ENCODE measurements around the gene ACOT8. TPM values are rescaled to one million over a fixed set of nuclear protein-coding genes. Genes with fewer than 3 reads are reported as not detected.

ACOT8 gene
- total and polyA plus RNA-seq, 9 of the 15 experiments (the other 6 are each of a cell fraction or from before 2014, with no cell fraction given), result 8.2 to 46.7 (median 20.7) TPM

DNA sequence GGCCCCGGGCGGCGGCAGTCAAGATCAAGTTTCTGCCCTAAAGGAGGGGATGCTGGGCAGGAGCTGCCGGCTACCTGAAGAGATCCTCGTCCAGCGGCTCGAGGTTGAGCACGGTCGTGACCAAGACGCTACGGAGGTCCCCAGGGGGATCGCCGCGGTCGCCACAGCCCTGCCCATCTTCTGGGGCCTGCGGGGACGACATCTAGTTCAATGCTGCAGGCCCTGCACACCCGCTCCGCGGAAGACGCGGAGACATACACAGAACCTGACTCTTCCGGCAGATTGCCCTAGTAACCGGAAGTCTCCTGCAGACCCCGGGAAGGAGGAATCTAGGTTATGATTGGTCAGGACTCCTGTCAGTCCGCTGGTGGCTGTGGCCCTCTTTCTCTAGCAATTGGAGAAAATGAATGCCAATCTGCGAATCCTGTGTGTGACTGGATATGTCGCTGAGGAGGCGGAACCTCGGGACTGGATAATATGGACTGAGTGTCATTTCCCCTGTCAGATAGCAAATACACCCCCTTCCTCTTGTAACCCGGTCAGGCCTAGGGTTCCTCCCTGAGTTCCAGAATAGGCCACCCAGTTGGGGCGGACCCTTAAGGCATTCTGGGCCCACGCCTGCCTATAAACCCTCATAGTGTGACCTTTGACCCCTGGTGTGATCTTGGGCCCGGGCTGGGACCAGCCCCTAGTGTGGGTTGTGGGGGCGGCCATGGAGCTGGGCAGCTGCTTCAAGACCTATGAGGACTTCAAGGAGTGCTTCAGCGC lies at the start of gene ACOT8, which contains the start of gene ZSWIM3 (continued):
- TF ChIP-seq, protein P1, sequence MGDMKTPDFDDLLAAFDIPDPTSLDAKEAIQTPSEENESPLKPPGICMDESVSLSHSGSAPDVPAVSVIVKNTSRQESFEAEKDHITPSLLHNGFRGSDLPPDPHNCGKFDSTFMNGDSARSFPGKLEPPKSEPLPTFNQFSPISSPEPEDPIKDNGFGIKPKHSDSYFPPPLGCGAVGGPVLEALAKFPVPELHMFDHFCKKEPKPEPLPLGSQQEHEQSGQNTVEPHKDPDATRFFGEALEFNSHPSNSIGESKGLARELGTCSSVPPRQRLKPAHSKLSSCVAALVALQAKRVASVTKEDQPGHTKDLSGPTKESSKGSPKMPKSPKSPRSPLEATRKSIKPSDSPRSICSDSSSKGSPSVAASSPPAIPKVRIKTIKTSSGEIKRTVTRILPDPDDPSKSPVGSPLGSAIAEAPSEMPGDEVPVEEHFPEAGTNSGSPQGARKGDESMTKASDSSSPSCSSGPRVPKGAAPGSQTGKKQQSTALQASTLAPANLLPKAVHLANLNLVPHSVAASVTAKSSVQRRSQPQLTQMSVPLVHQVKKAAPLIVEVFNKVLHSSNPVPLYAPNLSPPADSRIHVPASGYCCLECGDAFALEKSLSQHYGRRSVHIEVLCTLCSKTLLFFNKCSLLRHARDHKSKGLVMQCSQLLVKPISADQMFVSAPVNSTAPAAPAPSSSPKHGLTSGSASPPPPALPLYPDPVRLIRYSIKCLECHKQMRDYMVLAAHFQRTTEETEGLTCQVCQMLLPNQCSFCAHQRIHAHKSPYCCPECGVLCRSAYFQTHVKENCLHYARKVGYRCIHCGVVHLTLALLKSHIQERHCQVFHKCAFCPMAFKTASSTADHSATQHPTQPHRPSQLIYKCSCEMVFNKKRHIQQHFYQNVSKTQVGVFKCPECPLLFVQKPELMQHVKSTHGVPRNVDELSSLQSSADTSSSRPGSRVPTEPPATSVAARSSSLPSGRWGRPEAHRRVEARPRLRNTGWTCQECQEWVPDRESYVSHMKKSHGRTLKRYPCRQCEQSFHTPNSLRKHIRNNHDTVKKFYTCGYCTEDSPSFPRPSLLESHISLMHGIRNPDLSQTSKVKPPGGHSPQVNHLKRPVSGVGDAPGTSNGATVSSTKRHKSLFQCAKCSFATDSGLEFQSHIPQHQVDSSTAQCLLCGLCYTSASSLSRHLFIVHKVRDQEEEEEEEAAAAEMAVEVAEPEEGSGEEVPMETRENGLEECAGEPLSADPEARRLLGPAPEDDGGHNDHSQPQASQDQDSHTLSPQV (IDR thresholded peaks at IDR 0.05), result peak; percentile 58
- TF ChIP-seq, protein P2, sequence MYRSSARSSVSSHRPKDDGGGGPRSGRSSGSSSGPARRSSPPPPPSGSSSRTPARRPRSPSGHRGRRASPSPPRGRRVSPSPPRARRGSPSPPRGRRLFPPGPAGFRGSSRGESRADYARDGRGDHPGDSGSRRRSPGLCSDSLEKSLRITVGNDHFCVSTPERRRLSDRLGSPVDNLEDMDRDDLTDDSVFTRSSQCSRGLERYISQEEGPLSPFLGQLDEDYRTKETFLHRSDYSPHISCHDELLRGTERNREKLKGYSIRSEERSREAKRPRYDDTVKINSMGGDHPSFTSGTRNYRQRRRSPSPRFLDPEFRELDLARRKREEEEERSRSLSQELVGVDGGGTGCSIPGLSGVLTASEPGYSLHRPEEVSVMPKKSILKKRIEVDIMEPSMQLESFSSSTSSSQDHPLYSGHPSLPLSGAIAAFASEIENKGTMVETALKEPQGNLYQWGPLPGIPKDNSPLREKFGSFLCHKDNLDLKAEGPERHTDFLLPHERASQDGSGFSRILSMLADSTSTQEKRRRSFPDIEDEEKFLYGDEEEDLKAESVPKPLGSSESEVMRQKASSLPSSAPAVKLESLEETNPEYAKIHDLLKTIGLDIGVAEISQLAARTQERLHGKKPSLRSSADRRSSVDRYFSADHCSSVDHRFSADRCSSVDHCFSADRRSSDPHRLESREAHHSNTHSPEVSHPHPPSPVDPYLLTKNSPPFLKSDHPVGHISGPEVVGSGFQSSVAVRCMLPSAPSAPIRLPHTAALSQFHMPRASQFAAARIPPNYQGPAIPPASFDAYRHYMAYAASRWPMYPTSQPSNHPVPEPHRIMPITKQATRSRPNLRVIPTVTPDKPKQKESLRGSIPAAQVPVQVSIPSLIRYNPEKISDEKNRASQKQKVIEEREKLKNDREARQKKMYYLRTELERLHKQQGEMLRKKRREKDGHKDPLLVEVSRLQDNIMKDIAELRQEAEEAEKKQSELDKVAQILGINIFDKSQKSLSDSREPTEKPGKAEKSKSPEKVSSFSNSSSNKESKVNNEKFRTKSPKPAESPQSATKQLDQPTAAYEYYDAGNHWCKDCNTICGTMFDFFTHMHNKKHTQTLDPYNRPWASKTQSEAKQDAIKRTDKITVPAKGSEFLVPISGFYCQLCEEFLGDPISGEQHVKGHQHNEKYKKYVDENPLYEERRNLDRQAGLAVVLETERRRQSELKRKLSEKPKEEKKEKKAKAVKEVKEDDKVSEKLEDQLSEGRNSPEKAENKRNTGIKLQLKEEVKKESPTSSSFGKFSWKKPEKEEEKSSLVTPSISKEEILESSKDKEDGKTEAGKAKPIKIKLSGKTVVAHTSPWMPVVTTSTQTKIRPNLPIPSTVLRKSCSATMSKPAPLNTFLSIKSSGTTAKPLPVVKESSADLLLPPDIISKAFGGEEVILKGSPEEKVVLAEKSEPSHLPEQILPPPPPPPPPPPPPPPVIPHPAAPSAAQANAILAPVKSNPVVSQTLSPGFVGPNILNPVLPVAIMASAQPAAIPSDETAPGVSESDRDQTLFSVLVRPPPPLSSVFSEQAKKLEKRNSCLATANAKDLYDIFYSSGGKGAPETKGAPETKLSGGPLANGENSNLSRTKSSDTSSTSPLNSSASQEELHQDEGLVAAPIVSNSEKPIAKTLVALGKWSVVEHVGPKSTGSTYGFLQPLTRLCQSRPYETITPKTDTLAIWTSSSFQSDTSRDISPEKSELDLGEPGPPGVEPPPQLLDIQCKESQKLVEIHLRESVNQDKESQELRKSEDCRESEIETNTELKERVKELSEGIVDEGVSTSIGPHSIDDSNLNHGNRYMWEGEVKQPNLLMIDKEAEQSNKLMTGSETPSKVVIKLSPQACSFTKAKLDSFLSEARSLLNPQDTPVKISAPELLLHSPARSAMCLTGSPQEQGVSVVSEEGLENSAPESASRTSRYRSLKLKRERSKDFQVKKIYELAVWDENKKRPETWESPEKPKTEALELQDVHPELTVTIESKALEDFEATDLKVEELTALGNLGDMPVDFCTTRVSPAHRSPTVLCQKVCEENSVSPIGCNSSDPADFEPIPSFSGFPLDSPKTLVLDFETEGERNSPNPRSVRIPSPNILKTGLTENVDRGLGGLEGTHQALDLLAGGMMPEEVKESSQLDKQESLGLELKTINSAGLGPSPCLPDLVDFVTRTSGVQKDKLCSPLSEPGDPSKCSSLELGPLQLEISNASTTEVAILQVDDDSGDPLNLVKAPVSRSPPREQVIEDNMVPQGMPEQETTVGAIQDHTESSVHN (IDR thresholded peaks at IDR 0.05; ENCODE audit: borderline replicate concordance in 1 of 2, low read depth in 1 of 2), result no peak
- TF ChIP-seq, protein P3, sequence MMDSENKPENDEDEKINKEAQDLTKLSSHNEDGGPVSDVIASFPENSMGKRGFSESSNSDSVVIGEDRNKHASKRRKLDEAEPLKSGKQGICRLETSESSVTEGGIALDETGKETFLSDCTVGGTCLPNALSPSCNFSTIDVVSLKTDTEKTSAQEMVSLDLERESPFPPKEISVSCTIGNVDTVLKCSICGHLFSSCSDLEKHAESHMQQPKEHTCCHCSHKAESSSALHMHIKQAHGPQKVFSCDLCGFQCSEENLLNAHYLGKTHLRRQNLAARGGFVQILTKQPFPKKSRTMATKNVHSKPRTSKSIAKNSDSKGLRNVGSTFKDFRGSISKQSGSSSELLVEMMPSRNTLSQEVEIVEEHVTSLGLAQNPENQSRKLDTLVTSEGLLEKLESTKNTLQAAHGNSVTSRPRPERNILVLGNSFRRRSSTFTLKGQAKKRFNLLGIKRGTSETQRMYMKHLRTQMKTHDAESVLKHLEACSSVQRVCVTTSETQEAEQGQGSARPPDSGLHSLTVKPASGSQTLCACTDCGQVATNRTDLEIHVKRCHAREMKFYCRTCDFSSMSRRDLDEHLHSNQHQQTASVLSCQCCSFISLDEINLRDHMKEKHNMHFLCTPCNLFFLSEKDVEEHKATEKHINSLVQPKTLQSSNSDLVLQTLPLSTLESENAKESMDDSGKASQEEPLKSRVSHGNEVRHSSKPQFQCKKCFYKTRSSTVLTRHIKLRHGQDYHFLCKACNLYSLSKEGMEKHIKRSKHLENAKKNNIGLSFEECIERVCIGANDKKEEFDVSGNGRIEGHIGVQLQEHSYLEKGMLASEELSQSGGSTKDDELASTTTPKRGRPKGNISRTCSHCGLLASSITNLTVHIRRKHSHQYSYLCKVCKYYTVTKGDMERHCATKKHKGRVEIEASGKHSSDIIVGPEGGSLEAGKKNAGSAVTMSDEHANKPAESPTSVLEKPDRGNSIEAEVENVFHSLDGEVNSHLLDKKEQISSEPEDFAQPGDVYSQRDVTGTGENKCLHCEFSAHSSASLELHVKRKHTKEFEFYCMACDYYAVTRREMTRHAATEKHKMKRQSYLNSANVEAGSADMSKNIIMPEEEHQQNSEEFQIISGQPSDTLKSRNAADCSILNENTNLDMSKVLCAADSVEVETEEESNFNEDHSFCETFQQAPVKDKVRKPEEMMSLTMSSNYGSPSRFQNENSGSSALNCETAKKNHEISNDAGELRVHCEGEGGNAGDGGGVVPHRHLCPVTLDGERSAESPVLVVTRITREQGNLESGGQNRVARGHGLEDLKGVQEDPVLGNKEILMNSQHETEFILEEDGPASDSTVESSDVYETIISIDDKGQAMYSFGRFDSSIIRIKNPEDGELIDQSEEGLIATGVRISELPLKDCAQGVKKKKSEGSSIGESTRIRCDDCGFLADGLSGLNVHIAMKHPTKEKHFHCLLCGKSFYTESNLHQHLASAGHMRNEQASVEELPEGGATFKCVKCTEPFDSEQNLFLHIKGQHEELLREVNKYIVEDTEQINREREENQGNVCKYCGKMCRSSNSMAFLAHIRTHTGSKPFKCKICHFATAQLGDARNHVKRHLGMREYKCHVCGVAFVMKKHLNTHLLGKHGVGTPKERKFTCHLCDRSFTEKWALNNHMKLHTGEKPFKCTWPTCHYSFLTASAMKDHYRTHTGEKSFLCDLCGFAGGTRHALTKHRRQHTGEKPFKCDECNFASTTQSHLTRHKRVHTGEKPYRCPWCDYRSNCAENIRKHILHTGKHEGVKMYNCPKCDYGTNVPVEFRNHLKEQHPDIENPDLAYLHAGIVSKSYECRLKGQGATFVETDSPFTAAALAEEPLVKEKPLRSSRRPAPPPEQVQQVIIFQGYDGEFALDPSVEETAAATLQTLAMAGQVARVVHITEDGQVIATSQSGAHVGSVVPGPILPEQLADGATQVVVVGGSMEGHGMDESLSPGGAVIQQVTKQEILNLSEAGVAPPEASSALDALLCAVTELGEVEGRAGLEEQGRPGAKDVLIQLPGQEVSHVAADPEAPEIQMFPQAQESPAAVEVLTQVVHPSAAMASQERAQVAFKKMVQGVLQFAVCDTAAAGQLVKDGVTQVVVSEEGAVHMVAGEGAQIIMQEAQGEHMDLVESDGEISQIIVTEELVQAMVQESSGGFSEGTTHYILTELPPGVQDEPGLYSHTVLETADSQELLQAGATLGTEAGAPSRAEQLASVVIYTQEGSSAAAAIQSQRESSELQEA (IDR thresholded peaks at IDR 0.05; ENCODE audit: low read depth), result no peak
- TF ChIP-seq PHB2 (IDR thresholded peaks at IDR 0.05; ENCODE audit: low read depth) (no peak), RBM39 (optimal IDR thresholded peaks at IDR 0.05; ENCODE audit: low read depth, low read length) (no peak)

All from K562 (cell line).